Testis (tissue), 2 donors: Measurements from ENCODE around the gene CCDC14.

Experiments used
- POLR2A ChIP-seq: fragments of 450-650 bp; IDR thresholded peaks from one replicate; pipeline ENCODE4 v1.6.1; 2017; ENCODE audit warnings: antibody characterized with exemption, mild to moderate bottlenecking, moderate library complexity
- TF ChIP-seq, protein P1 (sequence below), 3 experiments: fragments of 450-650 bp in 2 of 3; fragments of 200-600 bp in 1 of 3; sonication (generic) in 1 of 3; IDR thresholded peaks; one replicate each; pipeline ENCODE4 v1.5.1; 2016 to 2019; ENCODE audit warnings: antibody characterized with exemption in 3 of 3, mild to moderate bottlenecking in 2 of 3, moderate library complexity in 1 of 3

DNA sequence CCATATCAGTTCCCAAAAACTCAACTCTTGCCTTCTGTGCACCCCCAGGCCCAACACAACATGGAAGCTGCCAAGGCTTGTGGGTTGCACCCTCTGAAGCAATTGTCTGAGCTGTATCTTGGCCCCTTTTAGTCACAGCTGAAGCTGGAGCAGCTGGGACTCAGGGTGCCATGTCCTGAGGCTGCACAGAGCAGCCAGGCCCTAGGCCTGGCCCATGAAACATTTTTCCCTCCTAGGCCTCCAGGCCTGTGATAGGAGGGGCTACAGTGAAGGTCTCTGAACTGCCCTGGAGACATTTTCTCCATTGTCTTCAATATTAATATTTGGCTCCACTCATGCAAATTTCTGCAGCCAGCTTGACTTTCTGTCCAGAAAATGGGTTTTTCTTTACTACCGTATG lies 68.8 kb downstream of the CCDC14 start:
- no peak for TF ChIP-seq POLR2A
- TF ChIP-seq, protein P1, sequence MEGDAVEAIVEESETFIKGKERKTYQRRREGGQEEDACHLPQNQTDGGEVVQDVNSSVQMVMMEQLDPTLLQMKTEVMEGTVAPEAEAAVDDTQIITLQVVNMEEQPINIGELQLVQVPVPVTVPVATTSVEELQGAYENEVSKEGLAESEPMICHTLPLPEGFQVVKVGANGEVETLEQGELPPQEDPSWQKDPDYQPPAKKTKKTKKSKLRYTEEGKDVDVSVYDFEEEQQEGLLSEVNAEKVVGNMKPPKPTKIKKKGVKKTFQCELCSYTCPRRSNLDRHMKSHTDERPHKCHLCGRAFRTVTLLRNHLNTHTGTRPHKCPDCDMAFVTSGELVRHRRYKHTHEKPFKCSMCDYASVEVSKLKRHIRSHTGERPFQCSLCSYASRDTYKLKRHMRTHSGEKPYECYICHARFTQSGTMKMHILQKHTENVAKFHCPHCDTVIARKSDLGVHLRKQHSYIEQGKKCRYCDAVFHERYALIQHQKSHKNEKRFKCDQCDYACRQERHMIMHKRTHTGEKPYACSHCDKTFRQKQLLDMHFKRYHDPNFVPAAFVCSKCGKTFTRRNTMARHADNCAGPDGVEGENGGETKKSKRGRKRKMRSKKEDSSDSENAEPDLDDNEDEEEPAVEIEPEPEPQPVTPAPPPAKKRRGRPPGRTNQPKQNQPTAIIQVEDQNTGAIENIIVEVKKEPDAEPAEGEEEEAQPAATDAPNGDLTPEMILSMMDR (IDR thresholded peaks at IDR 0.05), result no peak
